ENCODE results near the gene STK25.

DNA sequence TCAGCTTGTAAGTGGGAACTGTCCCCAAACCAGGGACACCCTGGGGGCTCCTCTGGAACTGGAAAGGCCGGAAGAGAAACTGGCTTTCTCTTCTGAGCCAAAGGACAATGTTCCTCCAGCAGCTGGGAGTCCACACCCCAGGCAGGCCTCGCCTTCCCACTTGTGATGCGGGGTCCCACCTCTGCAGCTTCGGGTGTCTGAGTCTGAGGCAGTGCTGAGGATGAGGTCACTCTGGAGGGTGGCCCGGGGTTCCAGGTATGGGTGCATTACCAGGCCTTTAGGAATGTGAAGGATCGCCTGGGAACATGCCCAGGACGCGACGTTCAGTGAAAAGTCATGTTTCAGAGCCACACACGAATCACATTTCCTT, 32.0 kb upstream of the STK25 start:
- TF ChIP-seq, protein P1, sequence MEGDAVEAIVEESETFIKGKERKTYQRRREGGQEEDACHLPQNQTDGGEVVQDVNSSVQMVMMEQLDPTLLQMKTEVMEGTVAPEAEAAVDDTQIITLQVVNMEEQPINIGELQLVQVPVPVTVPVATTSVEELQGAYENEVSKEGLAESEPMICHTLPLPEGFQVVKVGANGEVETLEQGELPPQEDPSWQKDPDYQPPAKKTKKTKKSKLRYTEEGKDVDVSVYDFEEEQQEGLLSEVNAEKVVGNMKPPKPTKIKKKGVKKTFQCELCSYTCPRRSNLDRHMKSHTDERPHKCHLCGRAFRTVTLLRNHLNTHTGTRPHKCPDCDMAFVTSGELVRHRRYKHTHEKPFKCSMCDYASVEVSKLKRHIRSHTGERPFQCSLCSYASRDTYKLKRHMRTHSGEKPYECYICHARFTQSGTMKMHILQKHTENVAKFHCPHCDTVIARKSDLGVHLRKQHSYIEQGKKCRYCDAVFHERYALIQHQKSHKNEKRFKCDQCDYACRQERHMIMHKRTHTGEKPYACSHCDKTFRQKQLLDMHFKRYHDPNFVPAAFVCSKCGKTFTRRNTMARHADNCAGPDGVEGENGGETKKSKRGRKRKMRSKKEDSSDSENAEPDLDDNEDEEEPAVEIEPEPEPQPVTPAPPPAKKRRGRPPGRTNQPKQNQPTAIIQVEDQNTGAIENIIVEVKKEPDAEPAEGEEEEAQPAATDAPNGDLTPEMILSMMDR (conservative IDR thresholded peaks at IDR 0.05; ENCODE audit: low read depth, low read length) = no peak
- TF ChIP-seq EZH2 (IDR thresholded peaks at IDR 0.05; ENCODE audit: borderline replicate concordance, low read depth, low read length, poor library complexity, severe bottlenecking) = no peak

Measured in A673 (cell line).